GM23338 (cell line): ENCODE results near the gene TAMM41. TPM values are rescaled to one million over a fixed set of nuclear protein-coding genes. Genes with fewer than 3 reads are reported as not detected.

Source experiments
- ATAC-seq: fragments of 200-7000 bp; cut with Tn5 transposase; 3 replicates; pipeline ENCODE4 v1.9.1; 2020
- DNase-seq: peaks from one replicate; pipeline ENCODE4 v3.0.0-alpha.2; 2015; ENCODE audit warnings: low spot score
- H2AFZ ChIP-seq: fragments of 200-600 bp; sonication (generic); 2 replicates; pipeline ENCODE4 v1.8.0; 2016; ENCODE audit warnings: antibody characterized with exemption, mild to moderate bottlenecking, moderate library complexity
- H3F3A ChIP-seq: fragments of 200-600 bp; sonication (generic); replicated peaks from 2 replicates; pipeline ENCODE4 v1.8.0; 2017; ENCODE audit warnings: antibody characterized with exemption, mixed run types, low read depth
- H3K27ac ChIP-seq: fragments of 200-600 bp; sonication (generic); 2 replicates; pipeline ENCODE4 v1.6.1; 2016; ENCODE audit warnings: low read depth
- H3K27me3 ChIP-seq: fragments of 200-600 bp; sonication (generic); 2 replicates; pipeline ENCODE4 v1.8.0; 2016; ENCODE audit warnings: mild to moderate bottlenecking, mixed run types, moderate library complexity; ENCODE audit not compliant: insufficient read depth
- H3K36me3 ChIP-seq: fragments of 200-600 bp; sonication (generic); 2 replicates; pipeline ENCODE4 v1.8.0; 2016; ENCODE audit warnings: mild to moderate bottlenecking; ENCODE audit not compliant: insufficient read depth
- H3K4me1 ChIP-seq: fragments of 200-600 bp; sonication (generic); 2 replicates; pipeline ENCODE4 v1.8.0; 2016; ENCODE audit warnings: mild to moderate bottlenecking, moderate library complexity; ENCODE audit not compliant: insufficient read depth
- H3K4me2 ChIP-seq: fragments of 200-600 bp; sonication (generic); 2 replicates; pipeline ENCODE4 v1.7.1; 2017; ENCODE audit warnings: mixed run types
- H3K4me3 ChIP-seq: fragments of 200-600 bp; sonication (generic); 2 replicates; pipeline ENCODE4 v1.6.1; 2016; ENCODE audit warnings: mixed run types
- H3K79me2 ChIP-seq: fragments of 200-600 bp; sonication (generic); replicated peaks from 2 replicates; pipeline ENCODE4 v1.8.0; 2017; ENCODE audit warnings: mild to moderate bottlenecking; ENCODE audit not compliant: insufficient read depth
- H3K9me2 ChIP-seq: fragments of 200-600 bp; sonication (generic); 2 replicates; pipeline ENCODE4 v1.8.0; 2017; ENCODE audit not compliant: insufficient read depth
- H4K20me1 ChIP-seq: fragments of 200-600 bp; sonication (generic); replicated peaks from 2 replicates; pipeline ENCODE4 v1.8.0; 2017; ENCODE audit warnings: mild to moderate bottlenecking; ENCODE audit not compliant: insufficient read depth
- H3K27ac Mint-ChIP-seq: 2 replicates; pipeline ENCODE4 v1.8.0; 2020; ENCODE audit warnings: inconsistent platforms, mild to moderate bottlenecking, moderate library complexity, mixed read lengths
- H3K27me3 Mint-ChIP-seq: 3 replicates; pipeline ENCODE4 v1.8.0; 2022; ENCODE audit warnings: low read depth, mild to moderate bottlenecking, moderate library complexity, mixed read lengths, inconsistent platforms; ENCODE audit not compliant: insufficient read depth, poor library complexity
- H3K36me3 Mint-ChIP-seq: 3 replicates; pipeline ENCODE4 v1.8.0; 2021; ENCODE audit warnings: low read depth, mild to moderate bottlenecking, inconsistent platforms, moderate library complexity, mixed read lengths
- H3K4me1 Mint-ChIP-seq: 3 replicates; pipeline ENCODE4 v1.8.0; 2020; ENCODE audit warnings: mild to moderate bottlenecking, inconsistent platforms, mixed read lengths
- H3K4me3 Mint-ChIP-seq: 3 replicates; pipeline ENCODE4 v1.8.0; 2021; ENCODE audit warnings: moderate library complexity, mild to moderate bottlenecking, inconsistent platforms, mixed read lengths
- H3K9me3 Mint-ChIP-seq: 3 replicates; pipeline ENCODE4 v1.8.0; 2020; ENCODE audit warnings: moderate library complexity, mild to moderate bottlenecking, inconsistent platforms, mixed read lengths
- EZH2phosphoT487 ChIP-seq: fragments of 200-600 bp; sonication (generic); IDR thresholded peaks from one replicate; pipeline ENCODE4 v1.8.1; 2018; ENCODE audit warnings: antibody characterized with exemption; ENCODE audit not compliant: unreplicated experiment
- ZNF331 ChIP-seq: fragments of 250-450 bp; sonication (Bioruptor Pico); IDR thresholded peaks from 2 replicates; pipeline ENCODE4 v1.5.0; 2020; ENCODE audit warnings: low read depth, mild to moderate bottlenecking, moderate library complexity
- polyA plus RNA-seq: library from polyadenylated mRNA; unstranded; fragments of >200 nt; fragmentation: Nextera tagmentation; extraction: Ambion mirVana; gene quantifications from 2 replicates; pipeline ENCODE4 v1.2.1, GENCODE V29; 2016
- total RNA-seq: library from RNA; depleted of rRNA; stranded (reverse); fragments of >200 nt; shearing (Covaris generic); gene quantifications from 2 replicates; pipeline ENCODE4 v1.2.3, GENCODE V29; 2014
- TF ChIP-seq, protein P1 (sequence below): fragments of 250-450 bp; sonication (Bioruptor Pico); IDR thresholded peaks from 2 replicates; pipeline ENCODE4 v1.5.0; 2020; ENCODE audit warnings: mild to moderate bottlenecking, moderate library complexity
- TF ChIP-seq, protein P2 (sequence below): IDR thresholded peaks from 2 replicates; pipeline ENCODE4 v1.6.1; 2016; ENCODE audit warnings: antibody characterized with exemption
- TF ChIP-seq, protein P3 (sequence below), 2 experiments: fragments of 200-600 bp in 1 of 2; sonication (generic) in 1 of 2; conservative IDR thresholded peaks; 2 replicates each; pipeline versions ENCODE4 v1.5.1 to v1.6.1; 2016 to 2017; ENCODE audit warnings: antibody characterized with exemption in 2 of 2, low read depth in 2 of 2, mild to moderate bottlenecking in 2 of 2, moderate library complexity in 1 of 2

The TAMM41 gene
- total and polyA plus RNA-seq, 2 experiments from 2014 or later = 8.9 to 19.2 TPM

DNA sequence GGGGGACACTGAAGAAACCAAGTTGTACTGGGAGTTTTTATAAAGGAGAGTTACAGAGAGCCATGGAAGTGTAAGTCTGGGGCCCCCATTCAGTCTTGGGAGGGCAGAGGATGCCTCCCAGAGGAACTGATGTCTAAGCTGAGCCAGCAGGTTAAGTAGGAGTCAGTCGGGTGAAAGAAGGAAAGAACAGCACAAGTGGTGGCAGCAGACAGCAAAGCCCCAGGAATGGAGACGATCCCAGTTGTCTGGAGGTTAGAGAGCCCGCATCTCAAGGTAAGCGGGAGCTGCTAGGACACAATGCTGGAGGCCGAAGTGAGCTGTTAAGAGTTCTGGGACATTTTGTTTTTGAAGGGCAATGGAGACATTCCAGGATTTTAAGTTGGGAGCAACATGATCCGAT lies 88.8 kb downstream of the TAMM41 start:
- no peak overlapping the region for H3K4me3 Mint-ChIP-seq
- H3K4me1 Mint-ChIP-seq = peaks cover 9% of the 10 kb centered on the region
- H4K20me1 ChIP-seq = no peaks in the 10 kb centered on the region
- no peak overlapping the region; the same call in 1 of the 2 replicates for H2AFZ ChIP-seq
- H3K4me1 ChIP-seq = no peaks in the 10 kb centered on the region
- no peak overlapping the region for H3K27ac ChIP-seq
- H3K27me3 Mint-ChIP-seq = peaks cover 3% of the 10 kb centered on the region
- no peaks in the 10 kb centered on the region for H3K9me3 Mint-ChIP-seq
- no peak overlapping the region for H3K4me3 ChIP-seq
- DNase-seq = peak; percentile 23
- no peaks in the 10 kb centered on the region for H3K27me3 ChIP-seq
- no peaks in the 10 kb centered on the region for H3K36me3 Mint-ChIP-seq
- H3K36me3 ChIP-seq = no peaks in the 10 kb centered on the region
- H3K9me2 ChIP-seq = no peaks in the 10 kb centered on the region
- H3K4me2 ChIP-seq = no peak overlapping the region
- TF ChIP-seq EZH2phosphoT487 = no peak
- TF ChIP-seq, protein P1, sequence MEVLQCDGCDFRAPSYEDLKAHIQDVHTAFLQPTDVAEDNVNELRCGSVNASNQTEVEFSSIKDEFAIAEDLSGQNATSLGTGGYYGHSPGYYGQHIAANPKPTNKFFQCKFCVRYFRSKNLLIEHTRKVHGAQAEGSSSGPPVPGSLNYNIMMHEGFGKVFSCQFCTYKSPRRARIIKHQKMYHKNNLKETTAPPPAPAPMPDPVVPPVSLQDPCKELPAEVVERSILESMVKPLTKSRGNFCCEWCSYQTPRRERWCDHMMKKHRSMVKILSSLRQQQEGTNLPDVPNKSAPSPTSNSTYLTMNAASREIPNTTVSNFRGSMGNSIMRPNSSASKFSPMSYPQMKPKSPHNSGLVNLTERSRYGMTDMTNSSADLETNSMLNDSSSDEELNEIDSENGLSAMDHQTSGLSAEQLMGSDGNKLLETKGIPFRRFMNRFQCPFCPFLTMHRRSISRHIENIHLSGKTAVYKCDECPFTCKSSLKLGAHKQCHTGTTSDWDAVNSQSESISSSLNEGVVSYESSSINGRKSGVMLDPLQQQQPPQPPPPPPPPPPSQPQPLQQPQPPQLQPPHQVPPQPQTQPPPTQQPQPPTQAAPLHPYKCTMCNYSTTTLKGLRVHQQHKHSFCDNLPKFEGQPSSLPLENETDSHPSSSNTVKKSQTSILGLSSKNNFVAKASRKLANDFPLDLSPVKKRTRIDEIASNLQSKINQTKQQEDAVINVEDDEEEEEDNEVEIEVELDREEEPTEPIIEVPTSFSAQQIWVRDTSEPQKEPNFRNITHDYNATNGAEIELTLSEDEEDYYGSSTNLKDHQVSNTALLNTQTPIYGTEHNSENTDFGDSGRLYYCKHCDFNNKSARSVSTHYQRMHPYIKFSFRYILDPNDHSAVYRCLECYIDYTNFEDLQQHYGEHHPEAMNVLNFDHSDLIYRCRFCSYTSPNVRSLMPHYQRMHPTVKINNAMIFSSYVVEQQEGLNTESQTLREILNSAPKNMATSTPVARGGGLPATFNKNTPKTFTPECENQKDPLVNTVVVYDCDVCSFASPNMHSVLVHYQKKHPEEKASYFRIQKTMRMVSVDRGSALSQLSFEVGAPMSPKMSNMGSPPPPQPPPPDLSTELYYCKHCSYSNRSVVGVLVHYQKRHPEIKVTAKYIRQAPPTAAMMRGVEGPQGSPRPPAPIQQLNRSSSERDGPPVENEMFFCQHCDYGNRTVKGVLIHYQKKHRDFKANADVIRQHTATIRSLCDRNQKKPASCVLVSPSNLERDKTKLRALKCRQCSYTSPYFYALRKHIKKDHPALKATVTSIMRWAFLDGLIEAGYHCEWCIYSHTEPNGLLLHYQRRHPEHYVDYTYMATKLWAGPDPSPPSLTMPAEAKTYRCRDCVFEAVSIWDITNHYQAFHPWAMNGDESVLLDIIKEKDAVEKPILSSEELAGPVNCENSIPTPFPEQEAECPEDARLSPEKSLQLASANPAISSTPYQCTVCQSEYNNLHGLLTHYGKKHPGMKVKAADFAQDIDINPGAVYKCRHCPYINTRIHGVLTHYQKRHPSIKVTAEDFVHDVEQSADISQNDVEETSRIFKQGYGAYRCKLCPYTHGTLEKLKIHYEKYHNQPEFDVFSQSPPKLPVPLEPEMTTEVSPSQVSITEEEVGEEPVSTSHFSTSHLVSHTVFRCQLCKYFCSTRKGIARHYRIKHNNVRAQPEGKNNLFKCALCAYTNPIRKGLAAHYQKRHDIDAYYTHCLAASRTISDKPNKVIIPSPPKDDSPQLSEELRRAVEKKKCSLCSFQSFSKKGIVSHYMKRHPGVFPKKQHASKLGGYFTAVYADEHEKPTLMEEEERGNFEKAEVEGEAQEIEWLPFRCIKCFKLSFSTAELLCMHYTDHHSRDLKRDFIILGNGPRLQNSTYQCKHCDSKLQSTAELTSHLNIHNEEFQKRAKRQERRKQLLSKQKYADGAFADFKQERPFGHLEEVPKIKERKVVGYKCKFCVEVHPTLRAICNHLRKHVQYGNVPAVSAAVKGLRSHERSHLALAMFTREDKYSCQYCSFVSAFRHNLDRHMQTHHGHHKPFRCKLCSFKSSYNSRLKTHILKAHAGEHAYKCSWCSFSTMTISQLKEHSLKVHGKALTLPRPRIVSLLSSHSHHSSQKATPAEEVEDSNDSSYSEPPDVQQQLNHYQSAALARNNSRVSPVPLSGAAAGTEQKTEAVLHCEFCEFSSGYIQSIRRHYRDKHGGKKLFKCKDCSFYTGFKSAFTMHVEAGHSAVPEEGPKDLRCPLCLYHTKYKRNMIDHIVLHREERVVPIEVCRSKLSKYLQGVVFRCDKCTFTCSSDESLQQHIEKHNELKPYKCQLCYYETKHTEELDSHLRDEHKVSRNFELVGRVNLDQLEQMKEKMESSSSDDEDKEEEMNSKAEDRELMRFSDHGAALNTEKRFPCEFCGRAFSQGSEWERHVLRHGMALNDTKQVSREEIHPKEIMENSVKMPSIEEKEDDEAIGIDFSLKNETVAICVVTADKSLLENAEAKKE = no peak
- TF ChIP-seq, protein P2, sequence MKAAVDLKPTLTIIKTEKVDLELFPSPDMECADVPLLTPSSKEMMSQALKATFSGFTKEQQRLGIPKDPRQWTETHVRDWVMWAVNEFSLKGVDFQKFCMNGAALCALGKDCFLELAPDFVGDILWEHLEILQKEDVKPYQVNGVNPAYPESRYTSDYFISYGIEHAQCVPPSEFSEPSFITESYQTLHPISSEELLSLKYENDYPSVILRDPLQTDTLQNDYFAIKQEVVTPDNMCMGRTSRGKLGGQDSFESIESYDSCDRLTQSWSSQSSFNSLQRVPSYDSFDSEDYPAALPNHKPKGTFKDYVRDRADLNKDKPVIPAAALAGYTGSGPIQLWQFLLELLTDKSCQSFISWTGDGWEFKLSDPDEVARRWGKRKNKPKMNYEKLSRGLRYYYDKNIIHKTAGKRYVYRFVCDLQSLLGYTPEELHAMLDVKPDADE = no peak
- TF ChIP-seq ZNF331 (CRISPR knock-in tag) = no peak
- TF ChIP-seq, protein P3, sequence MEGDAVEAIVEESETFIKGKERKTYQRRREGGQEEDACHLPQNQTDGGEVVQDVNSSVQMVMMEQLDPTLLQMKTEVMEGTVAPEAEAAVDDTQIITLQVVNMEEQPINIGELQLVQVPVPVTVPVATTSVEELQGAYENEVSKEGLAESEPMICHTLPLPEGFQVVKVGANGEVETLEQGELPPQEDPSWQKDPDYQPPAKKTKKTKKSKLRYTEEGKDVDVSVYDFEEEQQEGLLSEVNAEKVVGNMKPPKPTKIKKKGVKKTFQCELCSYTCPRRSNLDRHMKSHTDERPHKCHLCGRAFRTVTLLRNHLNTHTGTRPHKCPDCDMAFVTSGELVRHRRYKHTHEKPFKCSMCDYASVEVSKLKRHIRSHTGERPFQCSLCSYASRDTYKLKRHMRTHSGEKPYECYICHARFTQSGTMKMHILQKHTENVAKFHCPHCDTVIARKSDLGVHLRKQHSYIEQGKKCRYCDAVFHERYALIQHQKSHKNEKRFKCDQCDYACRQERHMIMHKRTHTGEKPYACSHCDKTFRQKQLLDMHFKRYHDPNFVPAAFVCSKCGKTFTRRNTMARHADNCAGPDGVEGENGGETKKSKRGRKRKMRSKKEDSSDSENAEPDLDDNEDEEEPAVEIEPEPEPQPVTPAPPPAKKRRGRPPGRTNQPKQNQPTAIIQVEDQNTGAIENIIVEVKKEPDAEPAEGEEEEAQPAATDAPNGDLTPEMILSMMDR (conservative IDR thresholded peaks at IDR 0.05; ENCODE audit: low read depth in 2 of 2) = no peak
- no peak overlapping the region for H3K27ac Mint-ChIP-seq
- no peaks in the 10 kb centered on the region for H3K79me2 ChIP-seq
- peak; percentile 66 for ATAC-seq
- no peaks in the 10 kb centered on the region for H3F3A ChIP-seq
